CD4-positive, alpha-beta T cell (primary cell): Measurements from ENCODE around the gene ADGRL3. TPM values are rescaled to one million over a fixed set of nuclear protein-coding genes. Genes with fewer than 3 reads are reported as not detected.

Source experiments
- ATAC-seq: fragments of 200-7000 bp; cut with Tn5 transposase; one replicate; pipeline ENCODE4 v1.10.0; 2022; ENCODE audit warnings: mild to moderate bottlenecking; ENCODE audit not compliant: poor library complexity
- CTCF ChIA-PET: fragments of 350-600 bp; sonication (Branson Sonifier 250); formaldehyde crosslinking; loops from one replicate; lab custom pipeline; 2021; ENCODE audit warnings: antibody characterized with exemption, inconsistent platforms; lab: Charles Lee
- POLR2A ChIA-PET: fragments of 350-600 bp; sonication (Branson Sonifier 250); formaldehyde crosslinking; loops from one replicate; lab custom pipeline; 2021; ENCODE audit warnings: antibody characterized with exemption, inconsistent platforms; lab: Charles Lee
- DNase-seq, 14 experiments: peaks; one replicate each; pipeline ENCODE4 v3.0.0-alpha.2; 2013 to 2020; ENCODE audit warnings: mixed read lengths in 2 of 14
- H3K27ac ChIP-seq, 2 donors: one replicate each; pipeline versions ENCODE4 v1.5.1 to v1.7.0; 2013; ENCODE audit warnings: low read length in 2 of 2, low read depth in 1 of 2, mild to moderate bottlenecking in 1 of 2
- H3K27me3 ChIP-seq, 2 experiments: 1 replicate in 1 of 2; 2 replicates in 1 of 2; pipeline versions ENCODE4 v1.6.1 to v1.7.0; 2013; ENCODE audit warnings: low read length in 2 of 2, control low read depth in 1 of 2, mild to moderate bottlenecking in 1 of 2, moderate library complexity in 1 of 2; ENCODE audit not compliant: insufficient read depth in 2 of 2, control insufficient read depth in 1 of 2
- H3K36me3 ChIP-seq: one replicate; pipeline ENCODE4 v1.6.1; 2013; ENCODE audit warnings: low read length, control low read depth; ENCODE audit not compliant: insufficient read depth
- H3K4me1 ChIP-seq: one replicate; pipeline ENCODE4 v1.6.1; 2013; ENCODE audit warnings: low read length, control low read depth; ENCODE audit not compliant: insufficient read depth
- H3K4me3 ChIP-seq: one replicate; pipeline ENCODE4 v1.5.1; 2013; ENCODE audit warnings: mild to moderate bottlenecking, low read length, moderate library complexity
- H3K9me3 ChIP-seq, 2 experiments: 1 replicate in 1 of 2; 2 replicates in 1 of 2; pipeline versions ENCODE4 v1.6.1 to v1.7.0; 2013; ENCODE audit warnings: low read length in 2 of 2, mild to moderate bottlenecking in 2 of 2, control low read depth in 1 of 2, moderate library complexity in 1 of 2; ENCODE audit not compliant: control insufficient read depth in 1 of 2, insufficient read depth in 1 of 2
- H3K27ac Mint-ChIP-seq: one replicate; pipeline ENCODE4 v1.8.0; 2020; ENCODE audit warnings: mixed read lengths
- H3K27me3 Mint-ChIP-seq: one replicate; pipeline ENCODE4 v1.8.0; 2021; ENCODE audit warnings: mixed read lengths
- H3K36me3 Mint-ChIP-seq: one replicate; pipeline ENCODE4 v1.8.0; 2021; ENCODE audit warnings: low read depth, mixed read lengths
- H3K4me1 Mint-ChIP-seq: one replicate; pipeline ENCODE4 v1.8.0; 2021; ENCODE audit warnings: low read depth, mixed read lengths
- H3K4me3 Mint-ChIP-seq: one replicate; pipeline ENCODE4 v1.8.0; 2020; ENCODE audit warnings: mild to moderate bottlenecking, mixed read lengths
- H3K9me3 Mint-ChIP-seq: one replicate; pipeline ENCODE4 v1.8.0; 2020; ENCODE audit warnings: mixed read lengths
- intact Hi-C, 2 experiments: fragments of 100-400 bp; cut with DNase I in 1 of 2; cut with micrococcal nuclease in 1 of 2; formaldehyde crosslinking; loops; one replicate each; pipeline versions ENCODE4 v1.15.1 to v1.9.0; 2023 to 2025; cut with DNase I, micrococcal nuclease
- total RNA-seq, 174 experiments: library from RNA in 2 of 174; stranded (reverse) in 2 of 174; gene quantifications; one replicate each; pipeline ENCODE4 v1.2.3 and lab custom pipeline; 2021 to 2026
- TF ChIP-seq, protein P1 (sequence below): fragments of 200-600 bp; IDR thresholded peaks from one replicate; pipeline ENCODE4 v1.8.0; 2022; ENCODE audit warnings: antibody characterized with exemption, mild to moderate bottlenecking

Gene ADGRL3
- total RNA-seq, 2 experiments from 2014 or later: not detected

DNA sequence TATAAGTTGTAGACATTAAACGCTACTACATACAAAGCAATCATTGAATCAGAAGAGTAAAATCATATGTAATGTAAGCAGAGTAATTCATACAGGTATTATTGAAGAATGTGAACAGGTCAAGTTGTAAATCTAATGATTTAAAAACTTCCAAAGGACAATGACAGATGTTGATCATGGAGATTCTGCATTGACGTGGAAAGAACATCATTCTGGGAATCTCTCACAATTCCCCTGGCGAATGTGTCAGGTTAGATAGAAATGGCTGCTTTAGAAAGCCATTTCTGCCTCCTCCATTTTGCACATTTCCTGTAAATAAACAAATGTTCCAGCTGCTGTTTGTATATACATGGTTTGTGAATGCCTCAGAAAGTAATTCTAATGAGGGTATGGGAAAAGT is 719.4 kb downstream of the ADGRL3 start:
- CTCF ChIA-PET: no interaction called here
- H3K27me3 ChIP-seq: no peaks in the 10 kb centered on the region
- Mint-ChIP-seq H3K4me1 (no peaks in the 10 kb centered on the region), H3K4me3 (no peak overlapping the region), H3K9me3 (peaks cover 3% of the 10 kb centered on the region), H3K36me3 (no peaks in the 10 kb centered on the region), H3K27me3 (no peaks in the 10 kb centered on the region), H3K27ac (no peak overlapping the region)
- H3K4me1 ChIP-seq: no peaks in the 10 kb centered on the region
- H3K4me3 ChIP-seq: no peak overlapping the region
- DNase-seq (no peak), ATAC-seq (no peak)
- no peaks in the 10 kb centered on the region for H3K9me3 ChIP-seq
- intact Hi-C loops: no loop called here
- no peak overlapping the region for H3K27ac ChIP-seq
- no peaks in the 10 kb centered on the region for H3K36me3 ChIP-seq
- TF ChIP-seq, protein P1, sequence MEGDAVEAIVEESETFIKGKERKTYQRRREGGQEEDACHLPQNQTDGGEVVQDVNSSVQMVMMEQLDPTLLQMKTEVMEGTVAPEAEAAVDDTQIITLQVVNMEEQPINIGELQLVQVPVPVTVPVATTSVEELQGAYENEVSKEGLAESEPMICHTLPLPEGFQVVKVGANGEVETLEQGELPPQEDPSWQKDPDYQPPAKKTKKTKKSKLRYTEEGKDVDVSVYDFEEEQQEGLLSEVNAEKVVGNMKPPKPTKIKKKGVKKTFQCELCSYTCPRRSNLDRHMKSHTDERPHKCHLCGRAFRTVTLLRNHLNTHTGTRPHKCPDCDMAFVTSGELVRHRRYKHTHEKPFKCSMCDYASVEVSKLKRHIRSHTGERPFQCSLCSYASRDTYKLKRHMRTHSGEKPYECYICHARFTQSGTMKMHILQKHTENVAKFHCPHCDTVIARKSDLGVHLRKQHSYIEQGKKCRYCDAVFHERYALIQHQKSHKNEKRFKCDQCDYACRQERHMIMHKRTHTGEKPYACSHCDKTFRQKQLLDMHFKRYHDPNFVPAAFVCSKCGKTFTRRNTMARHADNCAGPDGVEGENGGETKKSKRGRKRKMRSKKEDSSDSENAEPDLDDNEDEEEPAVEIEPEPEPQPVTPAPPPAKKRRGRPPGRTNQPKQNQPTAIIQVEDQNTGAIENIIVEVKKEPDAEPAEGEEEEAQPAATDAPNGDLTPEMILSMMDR: no peak
- POLR2A ChIA-PET: no interaction called here

DNA sequence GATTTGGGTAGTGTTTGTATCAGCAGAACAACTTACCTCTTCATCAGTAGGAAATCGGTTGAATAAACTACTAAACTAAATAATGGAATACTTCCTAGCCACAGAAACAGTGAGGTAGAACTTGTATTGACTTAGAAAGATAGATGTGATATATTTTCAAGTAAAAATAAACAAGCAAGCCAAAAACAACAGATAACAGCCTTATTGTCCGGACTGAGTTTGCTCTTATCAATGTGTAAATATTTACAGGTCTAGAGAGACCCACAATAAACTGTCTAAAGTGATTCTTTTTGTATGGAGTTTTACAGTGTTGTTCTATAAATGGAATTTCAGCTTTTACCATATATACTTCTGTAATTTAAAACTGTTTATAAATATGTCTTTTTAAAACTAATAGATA is 721.8 kb downstream of the ADGRL3 start:
- H3K36me3 ChIP-seq: no peaks in the 10 kb centered on the region
- H3K27ac Mint-ChIP-seq: no peak overlapping the region
- TF ChIP-seq, protein P1: no peak

GRCh38 chr4:61922766-61923165 is 722.6 kb downstream of the ADGRL3 start:
- Mint-ChIP-seq H3K4me1 (no peaks in the 10 kb centered on the region), H3K36me3 (no peaks in the 10 kb centered on the region), H3K27me3 (no peaks in the 10 kb centered on the region), H3K9me3 (peaks cover 6% of the 10 kb centered on the region), H3K27ac (no peak overlapping the region), H3K4me3 (no peak overlapping the region)
- H3K36me3 ChIP-seq: no peaks in the 10 kb centered on the region
- ATAC-seq (no peak), DNase-seq (no peak)
- H3K4me1 ChIP-seq: no peaks in the 10 kb centered on the region
- H3K9me3 ChIP-seq: no peaks in the 10 kb centered on the region
- ChIA-PET POLR2A (no interaction called here), CTCF (no interaction called here)
- H3K27me3 ChIP-seq: no peaks in the 10 kb centered on the region
- no peak overlapping the region for H3K4me3 ChIP-seq
- intact Hi-C loops: no loop called here
- TF ChIP-seq, protein P1: no peak
- H3K27ac ChIP-seq: no peak overlapping the region

More for the DNA sequence above, 721.8 kb downstream of the ADGRL3 start:
- H3K9me3 Mint-ChIP-seq: peaks cover 6% of the 10 kb centered on the region
- DNase-seq: no peak
- H3K4me1 ChIP-seq: no peaks in the 10 kb centered on the region
- H3K27ac ChIP-seq: no peak overlapping the region
- H3K9me3 ChIP-seq: no peaks in the 10 kb centered on the region
- no peak overlapping the region for H3K4me3 Mint-ChIP-seq
- no peaks in the 10 kb centered on the region for H3K27me3 Mint-ChIP-seq
- H3K36me3 Mint-ChIP-seq: no peaks in the 10 kb centered on the region
- ChIA-PET POLR2A (no interaction called here), CTCF (no interaction called here)
- intact Hi-C loops: no loop called here
- H3K4me3 ChIP-seq: no peak overlapping the region
- ATAC-seq: no peak
- H3K4me1 Mint-ChIP-seq: no peaks in the 10 kb centered on the region
- no peaks in the 10 kb centered on the region for H3K27me3 ChIP-seq
